T-cell (primary cell): Measurements from ENCODE around the gene TDRD3. TPM values are rescaled to one million over a fixed set of nuclear protein-coding genes. Genes with fewer than 3 reads are reported as not detected.

Experiments used
- ATAC-seq, 4 experiments: fragments of 200-7000 bp in 3 of 4; fragments of 150-1000 bp in 1 of 4; cut with Tn5 transposase; replicated peaks in 1 of 4; 1 replicate in 3 of 4; 2 replicates in 1 of 4; pipeline ENCODE4 v1.10.0; 2021; ENCODE audit warnings: moderate library complexity in 3 of 4, mild to moderate bottlenecking in 2 of 4, moderate number of reproducible peaks in 1 of 4
- CTCF ChIA-PET, 2 donors: fragments of 300-600 bp; sonication (Branson Sonifier 250); formaldehyde crosslinking; loops; one replicate each; lab custom pipeline; 2022; ENCODE audit warnings: antibody characterized with exemption in 2 of 2; lab: Charles Lee
- POLR2A ChIA-PET, 2 donors: fragments of 300-600 bp; sonication (Branson Sonifier 250); formaldehyde crosslinking; loops; one replicate each; lab custom pipeline; 2022; ENCODE audit warnings: antibody characterized with exemption in 2 of 2; lab: Charles Lee
- DNase-seq, 35 experiments: peaks; one replicate each; pipeline versions ENCODE4 v3.0.0 to v3.0.0-alpha.2; 2013 to 2023
- H3K27ac ChIP-seq: one replicate; pipeline ENCODE4 v1.5.1; 2013; ENCODE audit warnings: low read length
- H3K27me3 ChIP-seq, 2 experiments: replicated peaks in 1 of 2; 1 replicate in 1 of 2; 2 replicates in 1 of 2; pipeline versions ENCODE4 v1.6.1 to v1.7.0; 2013; ENCODE audit warnings: low read length in 1 of 2, mixed read lengths in 1 of 2; ENCODE audit not compliant: control insufficient read depth in 2 of 2, insufficient read depth in 2 of 2; ENCODE audit errors: extremely low read depth in 1 of 2
- H3K36me3 ChIP-seq, 2 donors: 1 replicate in 1 of 2; 2 replicates in 1 of 2; pipeline versions ENCODE4 v1.6.1 to v1.7.0; 2013; ENCODE audit warnings: low read length in 1 of 2; ENCODE audit not compliant: control insufficient read depth in 2 of 2, insufficient read depth in 1 of 2; ENCODE audit errors: extremely low read depth in 1 of 2
- H3K4me1 ChIP-seq, 2 experiments: 1 replicate in 1 of 2; 2 replicates in 1 of 2; pipeline versions ENCODE4 v1.6.1 to v1.7.0; 2013; ENCODE audit warnings: low read length in 2 of 2, mixed read lengths in 1 of 2; ENCODE audit not compliant: insufficient read depth in 2 of 2, control insufficient read depth in 1 of 2; ENCODE audit errors: extremely low read depth in 1 of 2
- H3K4me3 ChIP-seq, 2 donors: 1 replicate in 1 of 2; 2 replicates in 1 of 2; pipeline versions ENCODE4 v1.5.1 to v1.7.0; 2013; ENCODE audit warnings: mild to moderate bottlenecking in 2 of 2, low read length in 1 of 2, moderate library complexity in 1 of 2; ENCODE audit not compliant: control insufficient read depth in 1 of 2; ENCODE audit errors: extremely low read depth in 1 of 2
- H3K9me3 ChIP-seq: 2 replicates; pipeline ENCODE4 v1.7.0; 2013
- H3K27ac Mint-ChIP-seq, 2 donors: one replicate each; pipeline ENCODE4 v1.8.0; 2020 to 2021; ENCODE audit warnings: mild to moderate bottlenecking in 2 of 2, mixed read lengths in 2 of 2
- H3K27me3 Mint-ChIP-seq, 2 donors: one replicate each; pipeline ENCODE4 v1.8.0; 2021 to 2022; ENCODE audit warnings: mixed read lengths in 2 of 2
- H3K36me3 Mint-ChIP-seq: one replicate; pipeline ENCODE4 v1.8.0; 2021; ENCODE audit warnings: mixed read lengths
- H3K4me1 Mint-ChIP-seq, 3 donors: one replicate each; pipeline ENCODE4 v1.8.0; 2020 to 2022; ENCODE audit warnings: mixed read lengths in 3 of 3, mild to moderate bottlenecking in 1 of 3
- H3K4me3 Mint-ChIP-seq, 3 donors: one replicate each; pipeline ENCODE4 v1.8.0; 2020 to 2022; ENCODE audit warnings: mild to moderate bottlenecking in 3 of 3, mixed read lengths in 3 of 3, moderate library complexity in 3 of 3
- H3K9me3 Mint-ChIP-seq, 3 donors: one replicate each; pipeline ENCODE4 v1.8.0; 2020 to 2022; ENCODE audit warnings: mixed read lengths in 3 of 3
- WGBS: methylation state at CpG from one replicate; pipeline ENCODE4 v1.1.5; 2013; ENCODE audit warnings: missing lambda C conversion rate; ENCODE audit not compliant: insufficient coverage; 5-methylcytosine and 5-hydroxymethylcytosine counted together
- total RNA-seq, 35 experiments: library from RNA in 6 of 35; stranded (reverse) in 6 of 35; fragments of 120-200 nt in 1 of 35; gene quantifications; one replicate each; pipeline versions ENCODE4 v1.2.1 to v1.2.4 and lab custom pipeline; 2013 to 2026

Gene TDRD3
- total RNA-seq, 5 donors from 2014 or later (not counting 1 experiment from before 2014, with no cell fraction given), result 23.6 to 30.4 (median 26.8) TPM

DNA sequence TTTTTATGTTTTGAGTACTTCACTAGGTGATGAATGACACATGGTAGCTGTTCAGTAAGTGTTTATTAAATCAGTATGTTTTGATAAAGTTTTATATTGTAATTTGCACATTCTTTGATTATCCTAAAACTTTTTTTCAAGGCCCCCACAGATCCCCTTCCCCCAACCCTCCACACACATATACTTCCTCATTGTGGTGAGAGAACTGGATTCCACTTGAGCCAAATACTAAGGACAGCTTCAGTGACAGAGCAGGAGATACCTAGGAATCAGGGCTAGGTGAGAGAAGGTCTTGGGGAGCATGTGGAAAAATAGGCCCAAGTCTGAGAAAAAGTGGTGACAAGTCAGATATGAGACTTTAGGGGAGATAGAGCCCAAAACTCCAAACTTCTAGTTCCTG lies 174.6 kb downstream of the TDRD3 start:
- ATAC-seq, result no peak
- H3K4me3 Mint-ChIP-seq, result no peak overlapping the region
- peaks cover 0 to 10% of the 10 kb centered on the region in 2 donors for H3K36me3 ChIP-seq

GRCh38 chr13:60572003-60572798 lies 175.2 kb downstream of the TDRD3 start:
- Histone ChIP-seq H3K4me3 (no peak overlapping the region), H3K9me3 (no peaks in the 10 kb centered on the region), H3K27me3 (no peaks in the 10 kb centered on the region), H3K4me1 (no peaks in the 10 kb centered on the region), H3K36me3 (peaks cover 0 to 9% of the 10 kb centered on the region in 2 donors), H3K27ac (no peak overlapping the region)
- Mint-ChIP-seq H3K27me3 (no peaks in the 10 kb centered on the region), H3K4me3 (no peak overlapping the region), H3K27ac (no peak overlapping the region), H3K36me3 (peaks cover 56% of the 10 kb centered on the region), H3K4me1 (no peaks in the 10 kb centered on the region), H3K9me3 (peaks cover 0 to 3% (median 0%) of the 10 kb centered on the region in 3 donors)
- WGBS, result 89% methylated on average over 3 of the region's 5 CpGs
- POLR2A ChIA-PET, result interaction anchor here in 1 of 2 donors (1.2 kb wide), 1 partner anchor 10 kb away, joined by 5 read pairs; no protein-coding TSS in a partner anchor
- DNase-seq (no peak), ATAC-seq (no peak)
- CTCF ChIA-PET, result no interaction called here

More for the DNA sequence above, 174.6 kb downstream of the TDRD3 start:
- Mint-ChIP-seq H3K27ac (no peak overlapping the region), H3K9me3 (peaks cover 0 to 3% (median 0%) of the 10 kb centered on the region in 3 donors), H3K4me1 (no peaks in the 10 kb centered on the region), H3K36me3 (peaks cover 62% of the 10 kb centered on the region), H3K27me3 (no peaks in the 10 kb centered on the region)
- CTCF ChIA-PET, result no interaction called here
- H3K27me3 ChIP-seq, result no peaks in the 10 kb centered on the region
- no peaks in the 10 kb centered on the region for H3K9me3 ChIP-seq
- H3K4me3 ChIP-seq, result no peak overlapping the region
- no peak overlapping the region for H3K27ac ChIP-seq
- no peaks in the 10 kb centered on the region for H3K4me1 ChIP-seq
- DNase-seq, result no peak
- POLR2A ChIA-PET, result no interaction called here

DNA sequence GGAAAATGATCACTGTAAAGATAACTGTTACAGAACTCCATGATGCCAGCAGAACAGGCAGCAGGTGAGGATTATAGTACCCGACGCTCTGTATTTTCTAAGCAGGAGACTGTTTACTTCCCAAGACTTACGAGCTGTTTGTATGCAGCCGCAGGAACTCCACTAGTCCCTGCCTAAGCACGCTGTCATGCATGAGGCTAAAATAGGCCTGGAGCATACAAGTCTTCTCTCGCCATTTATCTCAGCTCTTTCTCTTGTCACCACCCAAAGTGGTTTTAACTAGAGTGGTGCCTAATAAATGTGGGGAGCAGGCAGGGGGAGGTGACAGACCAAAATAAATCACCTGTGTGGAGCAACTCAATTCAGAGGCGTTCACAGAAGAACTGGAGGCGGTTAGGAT lies 175.8 kb downstream of the TDRD3 start:
- Mint-ChIP-seq H3K36me3 (peaks cover 52% of the 10 kb centered on the region), H3K9me3 (peaks cover 0 to 3% (median 0%) of the 10 kb centered on the region in 3 donors), H3K27ac (no peak overlapping the region), H3K4me3 (no peak overlapping the region), H3K27me3 (no peaks in the 10 kb centered on the region), H3K4me1 (no peaks in the 10 kb centered on the region)
- CTCF ChIA-PET, result no interaction called here
- Histone ChIP-seq H3K36me3 (peaks cover 0 to 6% of the 10 kb centered on the region in 2 donors), H3K27me3 (no peaks in the 10 kb centered on the region), H3K27ac (no peak overlapping the region), H3K4me3 (no peak overlapping the region), H3K4me1 (no peaks in the 10 kb centered on the region), H3K9me3 (no peaks in the 10 kb centered on the region)
- DNase-seq, result no peak
- ATAC-seq, result no peak
- POLR2A ChIA-PET, result interaction anchor here in 1 of 2 donors (1.2 kb wide), 1 partner anchor 11 kb away, joined by 5 read pairs; no protein-coding TSS in a partner anchor
- 100% methylated on average over 5 of the region's 8 CpGs for WGBS

GRCh38 chr13:60574735-60575134 lies 177.7 kb downstream of the TDRD3 start:
- POLR2A ChIA-PET, result no interaction called here
- Histone ChIP-seq H3K4me1 (no peaks in the 10 kb centered on the region), H3K36me3 (no peaks in the 10 kb centered on the region), H3K27me3 (no peaks in the 10 kb centered on the region), H3K9me3 (no peaks in the 10 kb centered on the region), H3K4me3 (no peak overlapping the region), H3K27ac (no peak overlapping the region)
- no peak overlapping the region for H3K4me3 Mint-ChIP-seq
- no peaks in the 10 kb centered on the region for H3K4me1 Mint-ChIP-seq
- peaks cover 34% of the 10 kb centered on the region for H3K36me3 Mint-ChIP-seq
- CTCF ChIA-PET, result no interaction called here
- H3K9me3 Mint-ChIP-seq, result no peaks in the 10 kb centered on the region
- H3K27ac Mint-ChIP-seq, result no peak overlapping the region
- no peak for ATAC-seq
- 100% methylated on average over 1 of the region's 5 CpGs for WGBS
- H3K27me3 Mint-ChIP-seq, result no peaks in the 10 kb centered on the region
- DNase-seq, result no peak

DNA sequence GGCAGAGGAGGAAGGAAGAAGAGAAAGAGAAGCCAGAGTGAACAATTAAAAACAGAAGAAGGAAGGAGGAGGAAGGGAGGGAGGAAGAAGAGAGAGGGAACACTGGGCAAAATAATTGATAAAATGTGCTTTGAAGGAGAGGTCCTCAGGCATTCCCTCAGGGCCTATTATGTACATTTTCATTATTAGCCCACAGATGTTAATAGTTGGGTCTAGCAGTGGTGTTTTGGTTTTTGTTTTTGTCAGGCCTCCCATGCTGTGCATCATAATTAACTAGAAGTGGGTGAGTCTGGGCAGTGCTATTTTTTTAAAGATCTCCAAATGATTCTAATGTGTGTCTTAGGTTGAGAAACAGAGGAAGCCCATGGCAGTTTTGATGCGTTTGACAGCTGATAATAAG lies 178.1 kb downstream of the TDRD3 start:
- Histone ChIP-seq H3K27me3 (no peaks in the 10 kb centered on the region), H3K4me1 (no peaks in the 10 kb centered on the region), H3K4me3 (no peak overlapping the region), H3K36me3 (no peaks in the 10 kb centered on the region), H3K9me3 (no peaks in the 10 kb centered on the region), H3K27ac (no peak overlapping the region)
- ChIA-PET CTCF (no interaction called here), POLR2A (no interaction called here)
- Mint-ChIP-seq H3K27me3 (no peaks in the 10 kb centered on the region), H3K27ac (no peak overlapping the region), H3K9me3 (no peaks in the 10 kb centered on the region), H3K4me1 (no peaks in the 10 kb centered on the region), H3K4me3 (no peak overlapping the region), H3K36me3 (peaks cover 29% of the 10 kb centered on the region)
- WGBS, result no CpG with 5 or more reads among the region's 1 CpG
- ATAC-seq, result no peak
- no peak for DNase-seq

DNA sequence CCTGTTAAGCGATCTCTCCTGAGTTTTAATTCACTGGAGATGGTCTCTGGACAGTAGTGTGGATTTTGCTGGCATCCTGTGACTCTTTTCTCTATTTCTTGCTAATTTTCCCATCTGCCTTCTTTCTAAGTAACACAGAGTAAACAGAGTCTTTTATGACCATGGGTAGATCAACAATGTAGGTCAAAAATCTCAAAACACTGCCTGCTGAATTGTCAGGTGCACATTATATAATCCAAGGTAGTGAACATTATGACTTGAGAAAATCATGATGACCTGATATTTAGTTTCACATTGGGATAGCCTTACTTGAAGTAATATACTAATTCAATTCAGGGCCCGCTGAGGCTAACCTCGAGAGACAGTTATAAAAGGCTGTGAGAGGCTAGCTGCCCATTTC lies 180.7 kb downstream of the TDRD3 start:
- Histone ChIP-seq H3K36me3 (no peaks in the 10 kb centered on the region), H3K27ac (no peak overlapping the region), H3K4me3 (no peak overlapping the region), H3K4me1 (no peaks in the 10 kb centered on the region), H3K27me3 (no peaks in the 10 kb centered on the region), H3K9me3 (no peaks in the 10 kb centered on the region)
- H3K36me3 Mint-ChIP-seq, result peaks cover 14% of the 10 kb centered on the region
- ChIA-PET POLR2A (no interaction called here), CTCF (no interaction called here)
- no CpG with 5 or more reads among the region's 3 CpGs for WGBS
- H3K9me3 Mint-ChIP-seq, result no peaks in the 10 kb centered on the region
- H3K27me3 Mint-ChIP-seq, result no peaks in the 10 kb centered on the region
- DNase-seq (no peak), ATAC-seq (no peak)
- no peaks in the 10 kb centered on the region for H3K4me1 Mint-ChIP-seq
- H3K27ac Mint-ChIP-seq, result no peak overlapping the region
- no peak overlapping the region for H3K4me3 Mint-ChIP-seq
